Cerebellar cortex (tissue), 1 donor: ENCODE measurements around the gene SLC37A4.
"Not testable (repeated sequence)": the region's sequence is repeated elsewhere in the genome, so short reads cannot be mapped to it uniquely, and the experiment has no call there.

Experiments
- DNase-seq: peaks from one replicate; pipeline ENCODE4 v3.0.0-alpha.2; 2015; ENCODE audit warnings: low spot score

SLC37A4 gene

GRCh38 chr11:119017377-119017776, 13.3 kb downstream of the SLC37A4 start:
- DNase-seq = not testable (repeated sequence)

GRCh38 chr11:119016216-119017009, 14.3 kb downstream of the SLC37A4 start:
- DNase-seq = no peak

DNA sequence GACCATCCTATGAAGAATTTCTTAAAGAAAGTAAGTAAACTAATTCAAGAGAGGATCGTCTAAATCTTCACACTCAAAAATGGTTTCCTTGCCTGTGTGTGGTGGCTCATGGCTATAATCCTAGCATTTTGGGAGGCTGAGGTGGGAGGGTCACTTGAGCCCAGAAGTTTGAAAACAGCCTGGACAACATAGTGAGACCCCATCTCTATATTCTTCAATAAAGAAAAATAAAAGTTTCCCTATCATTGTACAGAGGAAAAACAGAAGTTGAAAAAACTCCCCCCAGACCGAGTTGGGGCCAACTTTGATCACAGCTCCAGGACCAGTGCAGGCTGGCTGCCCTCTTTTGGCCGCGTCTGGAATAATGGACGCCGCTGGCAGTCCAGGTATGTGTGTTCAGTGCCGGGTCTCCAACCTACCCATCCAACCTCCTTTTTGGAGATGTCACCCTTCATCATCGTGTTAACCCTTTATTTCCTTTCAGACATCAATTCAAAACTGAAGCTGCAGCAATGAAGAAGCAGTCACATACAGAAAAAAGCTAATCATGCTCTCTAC, 15.5 kb downstream of the SLC37A4 start:
- DNase-seq = peak; percentile 40

- DNase-seq = no peak
Measured at GRCh38 chr11:119014209-119014924, 16.3 kb downstream of the SLC37A4 start.

- DNase-seq = no peak
Measured at GRCh38 chr11:119012629-119013170, 18.0 kb downstream of the SLC37A4 start.

GRCh38 chr11:119011476-119012053, 19.1 kb downstream of the SLC37A4 start:
- DNase-seq = no peak

DNA sequence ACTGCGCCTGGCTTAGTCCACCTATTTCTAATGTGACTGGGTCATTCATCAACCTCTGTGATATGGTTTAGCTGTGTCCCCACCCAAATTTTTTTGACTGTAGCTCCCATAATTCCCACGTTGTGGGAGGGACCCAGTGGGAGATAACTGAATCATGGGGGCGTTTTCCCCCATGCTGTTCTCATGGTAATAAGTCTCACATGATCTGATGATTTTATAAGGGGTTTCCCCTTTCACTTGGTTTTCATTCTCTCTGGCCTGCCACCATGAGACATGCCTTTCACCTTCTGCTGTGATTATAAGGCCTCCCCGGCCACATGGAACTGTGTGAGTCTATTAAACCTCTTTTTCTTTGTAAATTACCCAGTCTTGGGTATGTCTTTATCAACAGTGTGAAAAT, 24.0 kb downstream of the SLC37A4 start:
- no peak for DNase-seq

- DNase-seq = no peak
Measured at GRCh38 chr11:119000906-119001305, 29.8 kb downstream of the SLC37A4 start.

GRCh38 chr11:118998822-118999221, 31.9 kb downstream of the SLC37A4 start:
- no peak for DNase-seq

- DNase-seq = no peak
Measured at GRCh38 chr11:118998388-118998717, 32.3 kb downstream of the SLC37A4 start.

DNA sequence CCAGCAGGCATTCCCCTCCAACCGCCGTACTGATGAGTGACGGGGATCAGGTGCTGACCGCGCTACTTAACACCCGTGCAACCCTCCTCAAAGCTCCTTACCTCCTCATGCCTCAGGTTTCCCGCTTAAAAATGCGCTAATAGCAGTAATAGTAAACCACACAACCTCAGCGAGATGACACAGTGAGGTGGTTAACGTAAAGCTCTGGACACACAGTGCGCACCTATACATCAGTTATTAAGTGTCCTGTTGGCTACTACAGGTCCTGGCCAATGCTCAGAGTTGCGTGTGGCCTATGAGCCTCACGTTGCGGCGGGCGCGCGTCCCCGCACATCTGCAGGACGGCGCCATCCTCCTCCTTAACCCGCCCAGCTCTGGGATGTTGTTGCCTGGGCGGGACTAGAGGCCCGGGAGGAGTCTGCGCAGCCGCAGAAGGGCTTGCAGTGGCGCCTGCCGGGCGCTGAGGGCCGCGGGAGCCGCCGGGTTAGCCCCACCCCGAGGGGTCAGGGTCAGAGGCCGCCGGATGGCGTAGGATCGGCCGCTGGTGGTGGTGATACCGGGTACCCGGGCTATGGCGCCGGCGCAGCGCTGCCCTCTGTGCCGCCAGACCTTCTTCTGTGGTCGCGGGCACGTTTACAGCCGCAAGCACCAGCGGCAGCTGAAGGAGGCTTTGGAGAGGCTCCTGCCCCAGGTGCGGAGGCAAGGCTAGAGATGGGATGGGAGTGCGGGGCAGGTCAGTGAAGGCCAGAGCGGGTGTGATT, 32.9 kb downstream of the SLC37A4 start, which contains the start of gene CENATAC:
Gene CENATAC (plus strand): TSS at position 512 of the 761 bp plus-strand sequence. CDS start 60 bp downstream, at position 572.
- DNase-seq = peak; percentile 94

- DNase-seq = peak; percentile 42
Measured at GRCh38 chr11:118996926-118997626, 33.6 kb downstream of the SLC37A4 start.

GRCh38 chr11:118991486-118992038, 39.1 kb downstream of the SLC37A4 start:
- not testable (repeated sequence) for DNase-seq

DNA sequence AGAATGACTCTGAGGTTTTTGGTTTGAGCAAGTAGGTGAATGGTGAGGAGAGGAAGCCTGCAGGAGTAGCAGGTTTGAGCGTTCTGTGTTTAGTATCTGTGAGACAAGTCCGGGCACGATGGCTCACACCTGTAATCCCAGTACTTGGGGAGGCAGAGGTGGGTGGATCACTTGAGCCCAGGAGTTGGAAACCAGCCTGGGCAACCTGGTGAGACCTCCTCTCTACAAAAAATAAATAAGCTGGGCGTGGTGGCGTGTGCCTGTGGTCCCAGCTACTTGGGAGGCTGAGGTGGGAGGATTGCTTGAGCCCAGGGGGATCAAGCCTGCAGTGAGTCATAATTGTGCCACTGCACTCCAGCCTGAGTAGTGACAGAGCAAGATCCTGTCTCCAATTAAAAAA, 42.4 kb downstream of the SLC37A4 start:
- DNase-seq = no peak

GRCh38 chr11:118984825-118985224, 45.9 kb downstream of the SLC37A4 start:
- no peak for DNase-seq

DNA sequence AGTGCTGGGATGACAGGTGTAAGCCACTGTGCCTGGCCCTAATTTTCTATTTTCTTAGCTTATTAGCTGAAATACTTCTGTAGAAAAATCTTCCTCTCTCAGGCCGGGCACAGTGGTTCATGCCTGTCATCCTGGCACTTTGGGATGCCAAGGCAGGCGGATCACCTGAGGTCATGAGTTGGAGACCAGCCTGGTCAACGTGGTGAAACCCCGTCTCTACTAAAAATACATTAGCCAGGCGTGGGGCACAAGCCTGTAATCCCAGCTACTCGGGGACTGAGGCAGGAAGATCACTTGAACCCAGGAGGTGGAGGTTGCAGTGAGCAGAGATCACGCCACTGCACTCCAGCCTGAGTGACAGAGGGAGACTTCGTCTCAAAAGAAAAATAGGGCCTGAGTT, 46.3 kb downstream of the SLC37A4 start:
- not testable (repeated sequence) for DNase-seq

DNA sequence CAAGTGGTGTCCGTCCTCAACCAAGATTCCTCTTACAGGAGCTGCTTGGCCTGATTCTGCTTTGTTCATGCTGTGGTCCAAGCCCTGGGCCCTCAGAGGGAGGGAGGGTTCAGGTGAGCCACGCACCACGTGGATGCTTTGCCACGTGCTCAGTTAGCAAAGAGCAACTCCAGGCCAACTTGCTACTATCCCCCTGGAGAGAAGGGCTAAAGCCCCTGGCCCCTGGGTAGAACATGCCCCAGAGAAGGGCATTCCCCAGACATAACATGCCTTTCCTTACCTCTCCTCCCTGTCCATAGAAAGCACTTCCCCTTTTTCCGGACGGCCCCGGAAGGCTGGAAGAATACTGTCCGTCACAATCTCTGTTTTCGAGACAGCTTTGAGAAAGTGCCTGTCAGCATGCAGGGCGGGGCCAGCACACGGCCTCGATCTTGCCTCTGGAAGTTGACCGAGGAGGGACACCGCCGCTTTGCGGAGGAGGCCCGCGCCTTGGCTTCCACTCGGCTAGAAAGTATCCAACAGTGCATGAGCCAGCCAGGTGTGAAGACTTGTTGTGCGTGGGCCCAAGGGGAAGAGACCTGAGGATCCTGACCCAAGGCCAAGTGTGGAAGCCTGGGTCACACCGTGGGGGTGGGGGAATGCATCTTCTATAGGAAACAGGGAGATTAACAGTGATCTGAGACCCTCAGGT, 50.3 kb downstream of the SLC37A4 start:
- DNase-seq = no peak

DNA sequence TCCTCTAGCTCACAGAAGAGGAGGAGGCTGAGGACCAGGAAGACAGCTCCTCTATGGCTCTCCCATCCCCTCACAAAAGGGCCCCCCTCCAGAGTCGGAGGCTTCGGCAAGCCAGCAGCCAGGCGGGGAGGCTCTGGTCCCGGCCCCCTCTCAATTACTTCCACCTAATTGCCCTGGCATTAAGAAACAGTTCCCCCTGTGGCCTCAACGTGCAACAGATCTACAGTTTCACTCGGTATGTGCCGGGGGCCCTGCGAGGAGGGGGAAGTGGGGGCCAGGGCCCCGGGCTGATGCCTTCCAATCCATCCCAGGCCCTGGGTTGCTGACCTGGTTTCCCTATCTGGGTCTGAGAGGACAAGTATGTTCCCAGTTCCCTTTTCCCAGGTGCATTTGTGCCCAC, 51.2 kb downstream of the SLC37A4 start:
- no peak for DNase-seq

DNA sequence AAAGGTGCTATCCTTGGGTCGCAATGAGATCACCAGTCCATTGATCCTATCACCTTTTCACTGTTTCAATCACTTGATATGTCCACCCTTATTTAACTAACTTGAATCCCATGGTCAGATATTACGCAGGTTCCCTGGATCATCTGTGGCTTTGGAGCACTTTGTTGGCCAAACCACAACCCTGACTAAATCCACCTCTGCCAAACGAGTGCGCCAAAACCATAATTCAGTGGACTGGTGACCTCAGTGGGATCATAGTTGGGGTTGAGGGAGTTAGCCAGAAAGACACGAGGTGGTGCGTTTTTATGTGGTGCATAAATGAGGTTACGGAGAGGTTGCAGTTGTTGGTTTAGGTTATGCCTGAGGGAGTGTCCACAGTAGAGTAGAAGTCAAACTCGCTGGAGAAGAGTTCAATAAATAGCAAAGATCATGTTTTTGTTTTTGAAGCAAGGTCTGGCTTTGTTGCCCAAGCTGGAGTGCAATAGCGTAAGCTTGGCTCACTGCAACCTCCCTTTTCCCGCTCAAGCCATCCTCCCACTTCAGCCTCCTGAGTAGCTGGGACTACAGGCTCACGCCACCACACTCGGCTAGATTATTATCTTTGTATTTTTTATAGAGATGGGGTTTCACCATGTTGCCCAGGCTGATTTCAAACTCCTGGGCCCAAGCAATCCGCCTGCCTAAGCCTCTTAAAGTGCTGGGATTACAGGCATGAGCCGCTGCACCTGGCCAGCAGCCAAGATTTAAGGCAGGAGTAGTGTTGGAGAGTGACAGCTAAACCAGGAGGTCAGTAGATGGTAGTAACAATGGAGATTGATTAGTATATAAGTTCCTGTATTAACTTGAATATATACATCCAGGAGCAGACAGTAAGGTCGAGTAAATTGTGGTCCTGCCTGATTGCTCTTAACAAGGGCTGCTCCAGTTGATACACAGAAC, 54.6 kb downstream of the SLC37A4 start:
- no peak for DNase-seq
